GM06990 (cell line): ENCODE measurements around the gene ZNF3.

ENCODE experiments used
- DNase-seq: peaks from one replicate; pipeline ENCODE4 v3.0.0-alpha.2; 2011; ENCODE audit not compliant: insufficient read length; ENCODE audit errors: extremely low read depth
- H3K27me3 ChIP-seq: replicated peaks from 2 replicates; pipeline ENCODE4 v1.6.0; 2011; ENCODE audit warnings: low read length; ENCODE audit not compliant: control insufficient read depth, insufficient read depth
- H3K36me3 ChIP-seq: 2 replicates; pipeline ENCODE4 v1.5.1; 2011; ENCODE audit warnings: low read length; ENCODE audit not compliant: control insufficient read depth, insufficient read depth
- H3K4me3 ChIP-seq: replicated peaks from 2 replicates; pipeline ENCODE4 v1.5.1; 2011; ENCODE audit warnings: low read depth, mild to moderate bottlenecking, control low read depth, low read length
- TF ChIP-seq, protein P1 (sequence below): IDR thresholded peaks from 2 replicates; pipeline ENCODE4 v1.5.1; 2011; ENCODE audit warnings: low read length, control low read depth, mild to moderate bottlenecking, inconsistent platforms; ENCODE audit not compliant: insufficient read depth, poor library complexity, severe bottlenecking

Gene ZNF3

DNA sequence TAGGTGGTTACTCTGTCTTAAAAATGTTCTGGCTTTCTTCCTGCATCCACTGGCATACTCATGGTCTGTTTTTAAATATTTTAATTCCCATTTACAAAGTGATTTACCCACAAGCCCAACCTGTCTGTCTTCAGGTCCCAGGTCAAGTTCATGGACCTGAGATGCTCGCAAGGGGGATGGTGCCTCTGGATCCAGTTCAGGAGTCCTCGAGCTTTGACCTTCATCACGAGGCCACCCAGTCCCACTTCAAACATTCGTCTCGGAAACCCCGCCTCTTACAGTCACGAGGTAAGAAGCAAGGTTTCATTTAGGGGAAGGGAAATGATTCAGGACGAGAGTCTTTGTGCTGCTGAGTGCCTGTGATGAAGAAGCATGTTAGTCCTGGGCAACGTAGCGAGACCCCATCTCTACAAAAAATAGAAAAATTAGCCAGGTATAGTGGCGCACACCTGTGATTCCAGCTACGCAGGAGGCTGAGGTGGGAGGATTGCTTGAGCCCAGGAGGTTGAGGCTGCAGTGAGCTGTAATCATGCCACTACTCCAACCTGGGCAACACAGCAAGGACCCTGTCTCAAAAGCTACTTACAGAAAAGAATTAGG, 57.4 kb downstream of the ZNF3 start:
- TF ChIP-seq, protein P1, sequence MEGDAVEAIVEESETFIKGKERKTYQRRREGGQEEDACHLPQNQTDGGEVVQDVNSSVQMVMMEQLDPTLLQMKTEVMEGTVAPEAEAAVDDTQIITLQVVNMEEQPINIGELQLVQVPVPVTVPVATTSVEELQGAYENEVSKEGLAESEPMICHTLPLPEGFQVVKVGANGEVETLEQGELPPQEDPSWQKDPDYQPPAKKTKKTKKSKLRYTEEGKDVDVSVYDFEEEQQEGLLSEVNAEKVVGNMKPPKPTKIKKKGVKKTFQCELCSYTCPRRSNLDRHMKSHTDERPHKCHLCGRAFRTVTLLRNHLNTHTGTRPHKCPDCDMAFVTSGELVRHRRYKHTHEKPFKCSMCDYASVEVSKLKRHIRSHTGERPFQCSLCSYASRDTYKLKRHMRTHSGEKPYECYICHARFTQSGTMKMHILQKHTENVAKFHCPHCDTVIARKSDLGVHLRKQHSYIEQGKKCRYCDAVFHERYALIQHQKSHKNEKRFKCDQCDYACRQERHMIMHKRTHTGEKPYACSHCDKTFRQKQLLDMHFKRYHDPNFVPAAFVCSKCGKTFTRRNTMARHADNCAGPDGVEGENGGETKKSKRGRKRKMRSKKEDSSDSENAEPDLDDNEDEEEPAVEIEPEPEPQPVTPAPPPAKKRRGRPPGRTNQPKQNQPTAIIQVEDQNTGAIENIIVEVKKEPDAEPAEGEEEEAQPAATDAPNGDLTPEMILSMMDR = no peak
- Histone ChIP-seq H3K4me3 (no peak overlapping the region), H3K27me3 (no peaks in the 10 kb centered on the region), H3K36me3 (peaks cover 23% of the 10 kb centered on the region)
- DNase-seq = no peak

DNA sequence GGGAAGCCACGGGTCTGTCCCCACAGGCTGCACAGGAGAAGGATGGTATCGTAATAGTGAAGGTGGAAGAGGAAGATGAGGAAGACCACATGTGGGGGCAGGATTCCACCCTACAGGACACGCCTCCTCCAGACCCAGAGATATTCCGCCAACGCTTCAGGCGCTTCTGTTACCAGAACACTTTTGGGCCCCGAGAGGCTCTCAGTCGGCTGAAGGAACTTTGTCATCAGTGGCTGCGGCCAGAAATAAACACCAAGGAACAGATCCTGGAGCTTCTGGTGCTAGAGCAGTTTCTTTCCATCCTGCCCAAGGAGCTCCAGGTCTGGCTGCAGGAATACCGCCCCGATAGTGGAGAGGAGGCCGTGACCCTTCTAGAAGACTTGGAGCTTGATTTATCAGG, 58.0 kb downstream of the ZNF3 start:
- TF ChIP-seq, protein P1 = no peak
- peaks cover 23% of the 10 kb centered on the region for H3K36me3 ChIP-seq

DNA sequence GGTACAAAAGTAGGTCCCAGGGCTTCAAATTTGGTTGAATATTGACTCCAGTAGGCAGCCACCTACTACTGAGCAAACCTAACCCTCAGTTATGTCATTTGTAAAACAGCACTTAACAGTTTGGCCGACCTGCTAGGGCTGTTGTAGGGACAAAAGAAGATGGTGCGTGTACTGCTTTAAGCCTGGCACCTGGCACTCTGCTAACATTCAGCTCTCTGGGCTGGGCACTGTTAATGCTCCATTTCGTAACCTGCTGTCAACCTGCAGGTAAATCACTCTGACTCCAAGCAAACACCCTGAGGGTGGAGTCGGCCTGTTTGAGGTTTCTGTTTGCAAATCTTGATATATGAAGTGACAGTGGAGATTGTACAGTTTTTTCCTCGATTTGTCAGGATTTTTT, 58.9 kb downstream of the ZNF3 start:
- DNase-seq = no peak
- H3K4me3 ChIP-seq = no peak overlapping the region
- H3K36me3 ChIP-seq = peaks cover 23% of the 10 kb centered on the region
- TF ChIP-seq, protein P1 = no peak
- no peaks in the 10 kb centered on the region for H3K27me3 ChIP-seq

More for the DNA sequence above, 58.0 kb downstream of the ZNF3 start:
- Histone ChIP-seq H3K27me3 (no peaks in the 10 kb centered on the region), H3K4me3 (no peak overlapping the region)
- DNase-seq = no peak

DNA sequence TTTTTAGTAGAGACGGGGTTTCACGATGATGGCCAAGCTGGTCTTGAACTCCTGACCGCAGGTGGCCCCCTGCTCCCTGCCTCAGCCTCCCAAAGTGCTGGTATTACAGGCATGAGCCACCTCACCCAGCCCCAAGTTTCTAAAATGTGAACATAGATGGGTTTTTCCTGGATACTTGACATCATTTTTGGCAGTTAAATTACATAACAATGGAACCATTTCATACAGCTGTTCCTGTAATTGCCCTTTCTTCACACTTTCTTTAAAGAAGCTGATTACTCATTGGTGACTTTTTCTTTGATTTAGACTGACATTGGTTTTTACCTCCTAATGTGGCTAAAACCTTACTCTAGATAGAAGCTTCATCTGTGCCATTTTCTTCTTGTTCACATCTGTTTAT, 60.2 kb downstream of the ZNF3 start:
- no peak for DNase-seq
- Histone ChIP-seq H3K4me3 (no peak overlapping the region), H3K36me3 (peaks cover 19% of the 10 kb centered on the region), H3K27me3 (no peaks in the 10 kb centered on the region)
- TF ChIP-seq, protein P1 = no peak
